HG02623 (cell line): Measurements from ENCODE around the gene PPP1R14D.
"Not testable (repeated sequence)": the region's sequence is repeated elsewhere in the genome, so short reads cannot be mapped to it uniquely, and the experiment has no call there.

ENCODE experiments used
- ATAC-seq: cut with Tn5 transposase; IDR thresholded peaks from one replicate; pipeline ENCODE4 v1.9.1; 2021; ENCODE audit warnings: moderate library complexity; ENCODE audit not compliant: unreplicated experiment

Gene PPP1R14D, protein sequence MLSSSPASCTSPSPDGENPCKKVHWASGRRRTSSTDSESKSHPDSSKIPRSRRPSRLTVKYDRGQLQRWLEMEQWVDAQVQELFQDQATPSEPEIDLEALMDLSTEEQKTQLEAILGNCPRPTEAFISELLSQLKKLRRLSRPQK

DNA sequence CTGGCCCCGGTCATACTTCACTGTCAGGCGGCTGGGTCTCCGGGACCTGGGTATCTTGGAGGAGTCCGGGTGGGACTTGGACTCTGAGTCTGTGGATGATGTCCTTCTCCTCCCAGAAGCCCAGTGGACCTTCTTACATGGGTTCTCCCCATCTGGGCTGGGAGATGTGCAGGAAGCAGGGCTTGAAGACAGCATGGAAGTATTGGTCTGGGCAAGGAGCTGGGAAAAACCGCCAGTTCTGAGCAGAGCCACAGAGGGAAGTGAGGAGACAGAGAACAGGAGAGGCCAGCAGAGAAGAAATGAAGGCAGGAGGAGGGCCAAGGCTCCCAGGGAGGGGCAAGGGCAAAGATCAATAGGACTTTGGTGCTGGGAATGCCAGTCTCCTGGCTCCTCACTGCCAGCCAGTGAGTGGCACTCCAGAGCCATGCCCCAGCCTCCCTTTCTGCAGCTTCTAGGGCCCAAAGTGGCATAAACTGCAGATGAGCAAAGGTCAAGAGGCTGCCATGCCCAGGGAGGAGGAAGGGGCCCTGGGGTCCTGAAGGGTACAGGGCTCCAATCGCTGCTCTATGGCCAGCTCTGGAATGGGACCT, at the start of gene PPP1R14D:
TSS of gene PPP1R14D (minus strand) at position 262 of the 590 bp plus-strand sequence. CDS start at position 195, 67 bp downstream.
- ATAC-seq: no peak

DNA sequence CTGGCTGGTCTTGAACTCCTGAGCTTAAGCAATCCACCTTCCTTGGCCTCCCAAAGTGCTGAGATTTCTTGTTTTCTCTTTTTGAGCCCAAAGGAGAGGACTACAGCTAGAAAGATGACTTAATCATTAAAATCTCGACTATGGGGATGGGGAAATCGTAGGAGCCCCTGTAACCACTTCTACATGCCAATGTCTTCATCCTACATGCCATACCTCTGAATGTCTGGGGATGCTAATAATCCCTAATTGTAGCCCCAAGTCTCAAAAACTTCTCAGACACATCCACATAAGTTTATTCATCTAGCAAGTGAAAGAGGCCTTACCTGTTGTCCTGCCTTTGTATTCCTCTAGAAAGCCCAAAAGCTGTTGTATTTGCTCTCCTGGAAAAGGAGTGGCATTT, 49.2 kb upstream of the PPP1R14D start:
- ATAC-seq: no peak

DNA sequence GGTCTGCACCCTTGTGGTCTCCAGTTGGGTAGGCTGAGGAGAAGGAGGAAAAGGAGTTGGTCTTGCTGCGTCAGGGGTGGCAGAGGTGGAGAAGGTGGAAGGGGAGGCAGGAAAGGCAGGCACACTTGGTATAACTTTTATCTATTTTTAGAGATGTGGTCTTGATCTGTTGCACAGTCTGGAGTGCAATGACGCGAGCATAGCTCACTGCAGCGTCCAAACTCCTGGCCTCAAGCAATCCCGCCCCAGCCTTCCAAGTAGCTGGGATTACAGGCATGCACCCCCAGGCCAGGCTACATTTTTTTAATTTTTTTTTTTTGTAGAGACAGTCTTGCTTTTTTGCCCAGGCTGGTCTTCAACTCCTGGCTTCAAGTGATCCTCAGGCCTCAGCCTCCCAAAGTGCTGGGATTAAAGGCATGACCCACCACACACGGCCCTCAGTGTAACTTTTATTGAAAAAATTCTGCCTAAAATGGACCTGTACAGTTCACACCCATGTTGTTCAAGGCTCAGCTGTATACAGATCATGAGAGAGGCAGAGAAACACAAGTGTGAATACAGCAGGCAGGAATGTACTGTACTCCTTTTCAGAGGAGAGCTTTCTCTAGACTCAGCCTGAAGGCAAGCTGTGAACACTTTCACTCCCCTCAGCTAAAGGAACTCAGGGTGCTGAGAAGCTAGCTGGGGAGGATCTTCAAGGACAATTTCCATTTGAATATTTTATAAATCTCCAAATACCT, 47.7 kb upstream of the PPP1R14D start:
- no peak for ATAC-seq

DNA sequence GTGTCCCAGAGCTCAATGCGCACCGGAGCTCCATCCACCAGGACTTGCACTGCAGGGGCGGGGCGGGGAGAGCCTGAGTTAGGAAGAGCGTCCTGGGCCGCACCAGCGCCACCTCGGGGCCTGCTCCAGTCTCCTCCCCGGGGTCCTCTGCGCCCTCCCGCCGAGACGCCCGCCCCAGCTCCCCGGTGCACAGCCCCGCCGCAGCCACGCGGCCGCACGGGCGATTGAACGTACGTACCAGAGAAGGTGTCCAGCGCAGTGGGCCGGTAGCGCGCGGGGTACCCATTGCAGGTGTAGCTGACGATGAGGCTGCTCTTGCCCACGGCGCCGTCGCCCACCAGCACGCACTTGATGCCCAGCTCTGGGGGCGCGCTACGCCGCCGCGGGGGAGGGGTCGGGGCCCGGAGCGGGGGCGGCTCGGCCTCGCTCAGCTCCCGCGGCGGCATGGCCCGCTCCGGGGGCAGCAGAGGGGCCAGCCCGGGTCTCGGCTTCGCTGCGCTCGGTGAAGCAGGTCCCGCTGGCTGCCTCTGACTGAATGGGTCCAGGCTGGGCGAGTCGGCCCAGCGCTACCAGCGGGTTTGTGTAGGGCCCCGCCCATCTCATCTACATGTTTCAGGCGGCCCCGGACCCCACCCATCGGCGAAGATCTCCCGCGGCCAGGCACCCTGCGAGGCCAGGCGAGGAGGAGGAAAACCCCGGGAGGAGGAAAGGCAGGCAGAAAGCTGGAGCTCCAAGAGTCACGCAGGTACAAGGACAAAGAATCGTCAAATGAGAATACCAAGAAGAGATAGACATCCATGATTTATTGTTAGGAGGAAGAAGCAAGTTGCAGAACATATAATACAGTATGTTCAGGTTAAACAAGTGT, 45.4 kb upstream of the PPP1R14D start, which contains the start of gene RHOV:
TSS of gene RHOV (minus strand) at position 541 of the 868 bp plus-strand sequence. CDS start at position 446, 95 bp downstream.
- no peak for ATAC-seq

DNA sequence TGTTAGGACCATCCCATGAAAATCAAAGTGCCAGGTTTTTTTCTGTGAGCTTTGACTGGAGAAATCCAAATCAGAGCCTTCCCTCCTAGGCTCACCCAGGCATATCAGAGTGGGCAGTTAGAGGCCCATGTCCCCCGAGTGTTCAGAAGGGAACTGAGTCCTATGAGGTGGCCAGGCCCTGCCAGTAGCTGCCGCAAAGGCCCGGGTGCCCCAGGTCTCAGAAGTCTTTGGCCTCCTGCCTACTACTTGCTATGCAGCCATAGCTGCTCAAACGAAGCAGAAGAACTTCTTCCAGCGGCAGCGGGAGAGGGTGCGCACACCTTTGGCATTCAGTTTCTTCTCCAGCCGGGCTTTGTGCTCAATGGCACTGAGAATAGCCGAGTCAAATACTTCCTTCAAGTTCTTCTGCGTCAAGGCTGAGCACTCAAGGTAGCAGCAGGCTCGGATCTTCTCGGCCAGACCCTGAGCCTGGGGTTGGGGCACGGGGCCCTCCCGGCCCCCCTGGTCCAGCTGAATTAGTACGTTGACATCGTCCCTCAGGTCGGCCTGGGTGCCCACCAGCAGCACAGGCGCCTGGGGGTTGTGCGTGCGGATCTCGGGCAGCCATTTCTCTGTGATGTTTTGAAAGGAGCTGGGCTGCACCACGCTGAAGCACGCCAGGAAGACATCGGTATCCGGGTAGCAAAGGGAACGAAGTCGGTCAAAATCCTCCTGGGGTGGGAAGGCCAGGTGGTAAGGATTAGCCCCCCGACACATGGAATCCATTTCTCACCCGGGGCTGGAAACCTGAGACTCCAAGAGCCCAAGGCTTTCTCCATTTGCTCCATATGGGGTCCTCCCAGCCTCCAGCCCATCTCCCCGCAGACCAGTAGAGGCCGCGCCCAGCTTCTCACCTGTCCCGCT, 44.5 kb upstream of the PPP1R14D start:
- ATAC-seq: no peak

DNA sequence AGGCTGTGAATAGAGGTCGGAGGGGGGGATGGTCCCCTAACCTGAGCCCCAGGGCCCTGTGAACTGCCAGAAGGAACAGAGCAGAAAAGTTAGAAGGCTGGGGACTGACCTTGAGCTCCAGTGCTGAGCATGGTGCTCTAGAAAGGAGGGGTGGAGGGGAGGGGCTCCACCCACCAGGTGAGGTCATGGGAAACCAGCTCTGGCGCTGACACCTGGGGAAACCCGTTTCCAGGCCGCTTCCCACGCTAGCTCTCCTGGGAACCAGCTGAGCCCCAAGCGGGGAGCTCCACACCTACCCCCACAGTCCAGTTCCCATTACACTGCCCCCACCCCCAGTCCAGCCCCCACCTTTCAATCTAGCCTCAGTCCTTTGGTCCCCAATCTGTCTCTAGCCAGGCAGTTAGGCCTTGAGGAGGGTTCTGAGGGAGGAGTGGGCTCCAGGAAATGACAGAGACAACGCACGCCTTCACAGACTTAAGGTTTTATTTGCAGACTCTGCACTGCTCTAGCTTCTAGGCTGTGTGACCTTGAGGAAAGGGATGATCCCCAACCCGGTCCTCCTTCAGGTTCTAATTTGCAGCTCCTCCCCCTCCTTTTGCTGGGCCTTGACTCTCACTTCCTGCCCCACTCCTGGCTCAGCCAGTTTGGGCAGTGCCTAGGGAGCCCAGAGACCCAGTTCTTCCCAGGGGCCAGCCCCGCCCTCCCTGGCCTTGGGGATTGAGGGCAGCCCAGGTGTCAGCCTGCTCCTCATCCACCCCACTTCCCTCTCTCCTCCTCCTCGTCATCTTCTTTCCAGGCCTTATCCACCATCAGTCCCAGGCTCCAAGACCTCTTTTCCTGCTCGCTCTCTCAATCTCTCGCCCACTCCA, 43.5 kb upstream of the PPP1R14D start:
- ATAC-seq: no peak

DNA sequence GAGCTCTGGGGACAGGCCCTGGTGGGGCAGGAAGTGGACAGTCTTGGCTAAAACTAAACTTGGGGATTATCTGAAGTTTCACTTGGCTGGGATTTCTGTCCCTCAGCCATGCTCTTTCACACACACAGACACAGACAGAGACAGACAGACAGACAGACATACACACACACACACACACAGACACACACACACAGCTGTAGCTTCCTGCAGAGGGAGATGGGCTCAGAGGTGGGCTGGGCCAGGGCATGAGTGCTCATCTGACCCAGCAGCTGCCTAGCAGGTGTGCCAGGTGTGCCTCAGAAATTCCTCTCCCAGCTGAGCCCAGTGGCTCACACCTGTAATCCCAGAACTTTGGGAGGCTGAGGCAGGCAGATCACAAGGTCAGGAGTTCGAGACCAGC, 42.2 kb upstream of the PPP1R14D start:
- no peak for ATAC-seq

DNA sequence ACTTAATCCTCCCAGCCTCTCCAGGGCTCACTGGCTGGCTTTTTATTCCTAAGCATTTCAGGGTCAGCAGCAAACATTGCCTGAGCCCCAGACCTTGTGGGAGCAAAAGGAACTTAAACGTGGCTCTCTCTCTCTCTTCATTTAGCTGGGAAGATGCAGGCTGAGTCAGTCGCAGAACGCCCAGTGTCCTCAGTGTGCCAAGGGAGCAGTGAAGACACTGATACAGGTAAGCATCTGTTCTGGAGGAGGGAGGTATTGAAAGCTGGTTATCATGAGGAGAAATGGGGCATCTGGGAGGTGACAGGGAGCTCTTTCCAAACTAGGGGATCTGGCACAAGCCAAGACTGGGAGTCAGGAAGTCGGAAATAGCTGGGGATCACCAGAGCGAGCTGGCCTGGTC, 41.2 kb upstream of the PPP1R14D start:
- ATAC-seq: no peak

DNA sequence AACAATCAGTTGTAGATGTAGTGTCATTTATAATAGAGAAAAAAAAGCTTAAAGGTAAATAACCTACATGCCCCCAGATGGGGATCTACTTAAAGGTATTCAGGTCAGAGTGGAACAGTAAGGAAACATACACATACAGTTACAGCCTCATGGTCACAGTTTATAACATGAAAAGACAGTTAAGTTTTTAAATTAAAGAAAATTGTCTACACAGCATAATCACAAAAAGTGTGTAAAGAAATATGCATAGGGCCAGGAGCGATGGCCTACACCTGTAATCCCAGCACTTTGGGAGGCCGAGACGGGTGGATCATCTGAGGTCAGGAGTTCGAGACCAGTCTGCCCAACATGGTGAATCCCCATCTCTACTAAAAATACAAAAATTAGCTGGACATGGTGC, 38.7 kb upstream of the PPP1R14D start:
- no peak for ATAC-seq

DNA sequence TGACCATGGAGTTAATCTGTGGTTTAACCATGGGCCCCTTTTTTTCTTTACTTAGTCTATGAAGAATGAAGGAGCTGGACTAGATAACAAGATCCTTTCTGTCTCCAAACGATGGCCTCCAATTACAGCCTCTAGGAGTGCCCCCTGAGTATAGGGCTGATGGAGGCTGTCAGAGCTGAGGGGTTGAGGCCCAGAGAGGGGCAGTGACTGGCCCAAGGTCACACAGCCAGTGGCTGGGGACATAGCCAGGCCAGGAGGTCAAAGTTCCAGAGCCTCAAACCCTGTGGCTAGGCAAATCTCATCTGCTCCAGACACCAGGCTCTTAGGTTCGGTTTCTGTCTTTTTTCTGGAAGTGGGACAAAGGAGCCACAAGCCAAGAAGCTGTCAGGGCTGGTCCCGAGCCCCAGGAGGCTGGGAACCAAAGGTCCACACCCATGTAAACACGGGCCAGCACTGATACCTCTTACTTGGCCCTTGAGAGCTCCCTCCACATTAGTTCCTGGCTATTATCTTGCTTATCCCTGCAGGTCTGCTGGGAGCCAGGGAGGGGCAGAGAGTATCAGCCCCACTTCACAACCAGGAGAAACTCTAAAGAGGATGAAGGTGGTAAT, 35.3 kb upstream of the PPP1R14D start:
- ATAC-seq: no peak

DNA sequence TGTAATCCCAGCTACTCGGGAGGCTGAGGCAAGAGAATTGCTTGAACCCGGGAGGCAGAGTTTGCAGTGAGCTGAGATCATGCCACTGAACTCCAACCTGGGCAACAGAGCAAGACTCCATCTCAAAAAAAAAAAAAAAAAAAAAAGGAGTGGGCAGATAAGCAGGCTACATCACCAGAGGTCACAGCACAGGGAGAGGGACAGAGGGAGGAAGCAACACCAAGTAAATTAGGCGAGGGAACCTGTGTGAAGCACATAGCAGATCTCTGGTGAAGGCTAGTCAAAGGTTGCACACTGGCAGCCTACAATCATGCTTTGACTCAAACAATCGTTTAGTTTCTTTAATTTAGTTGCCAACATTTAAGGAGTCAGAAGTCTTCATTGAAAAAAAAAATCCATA, 32.6 kb upstream of the PPP1R14D start:
- ATAC-seq: not testable (repeated sequence)

DNA sequence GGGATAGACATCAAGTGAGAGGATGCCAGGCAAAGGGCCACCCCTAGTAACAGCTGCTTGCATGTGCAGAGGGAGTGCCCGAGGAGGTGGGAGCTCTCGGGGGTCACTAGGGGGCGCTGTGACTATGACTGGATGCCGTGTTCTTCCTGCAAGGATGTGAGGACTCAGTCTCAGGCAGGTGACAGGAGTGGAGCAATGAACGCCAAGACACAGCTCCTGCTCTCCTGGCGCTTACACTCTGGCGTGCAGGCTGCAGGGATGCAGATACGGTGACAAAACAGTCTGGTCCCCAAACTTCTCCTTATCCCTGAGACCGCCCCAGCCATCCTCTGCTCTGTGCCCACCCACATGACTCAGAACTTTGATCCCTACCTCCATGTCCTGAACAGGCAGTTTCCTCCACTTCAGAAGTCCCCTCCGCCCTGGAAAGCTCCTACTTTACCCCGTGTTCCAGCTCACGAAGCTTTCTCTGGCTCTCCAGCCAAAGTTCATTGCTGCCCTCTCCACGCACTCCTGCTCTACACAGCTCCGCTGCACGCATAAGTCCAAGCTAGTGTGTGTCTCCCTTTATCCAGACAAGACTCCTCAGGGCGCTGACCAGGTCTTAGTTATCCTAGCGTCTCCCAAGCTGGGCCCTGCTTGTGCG, 30.8 kb upstream of the PPP1R14D start:
- no peak for ATAC-seq

DNA sequence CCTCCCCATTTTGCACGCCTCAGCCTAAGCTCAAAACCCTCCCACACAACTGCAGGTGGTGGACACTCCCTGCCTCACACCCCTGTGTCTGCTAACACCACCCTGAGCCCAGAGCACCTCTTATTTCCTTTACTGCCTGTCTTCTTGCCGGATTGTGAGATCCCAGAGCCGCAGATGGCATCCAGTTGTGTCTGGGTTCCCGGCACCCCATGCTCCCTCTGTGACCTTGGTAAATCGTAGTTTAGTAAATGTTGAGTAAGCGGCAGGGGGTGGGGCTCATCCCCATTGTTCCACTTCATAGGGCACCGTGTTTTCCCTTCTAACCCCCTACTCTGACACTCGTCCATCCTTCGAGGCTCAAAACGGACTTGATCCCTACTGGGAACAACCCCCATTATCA, 30.2 kb upstream of the PPP1R14D start:
- ATAC-seq: no peak

DNA sequence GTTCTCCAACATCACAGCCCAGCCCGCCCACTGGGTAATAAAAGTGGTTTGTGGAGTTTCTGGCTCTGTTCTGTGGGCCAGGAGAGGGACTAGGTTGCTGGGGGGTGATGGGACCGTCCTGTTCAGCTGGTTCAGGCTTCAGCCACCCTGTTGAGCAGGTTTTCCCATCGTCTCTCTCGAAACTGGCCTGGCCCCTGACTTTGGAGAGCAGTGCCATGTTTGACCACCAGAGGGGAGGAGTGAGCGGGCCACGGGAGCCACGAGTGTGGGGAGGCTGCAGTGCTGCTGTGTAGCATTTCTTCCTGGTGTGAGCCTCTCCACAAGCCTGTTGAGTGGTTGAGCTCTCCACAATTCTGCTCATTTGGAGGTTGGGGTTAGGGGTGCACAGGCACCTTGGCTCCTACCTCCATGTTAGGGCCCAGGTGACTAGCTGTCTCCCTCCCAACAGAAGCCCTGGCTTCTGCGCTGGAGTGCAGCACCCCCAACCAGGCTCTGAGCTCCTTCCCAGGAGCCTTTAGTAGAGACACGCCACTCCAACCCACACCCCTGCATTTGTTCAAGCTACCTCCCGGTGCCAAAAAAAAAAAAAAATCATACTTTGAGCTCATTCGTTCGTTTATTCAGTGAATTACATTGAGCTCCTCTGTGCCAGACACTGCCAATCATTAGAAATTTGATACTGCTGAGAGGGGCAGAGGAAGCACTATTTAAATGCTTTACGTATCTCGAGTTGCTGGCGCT, 29.3 kb upstream of the PPP1R14D start:
- ATAC-seq: no peak

DNA sequence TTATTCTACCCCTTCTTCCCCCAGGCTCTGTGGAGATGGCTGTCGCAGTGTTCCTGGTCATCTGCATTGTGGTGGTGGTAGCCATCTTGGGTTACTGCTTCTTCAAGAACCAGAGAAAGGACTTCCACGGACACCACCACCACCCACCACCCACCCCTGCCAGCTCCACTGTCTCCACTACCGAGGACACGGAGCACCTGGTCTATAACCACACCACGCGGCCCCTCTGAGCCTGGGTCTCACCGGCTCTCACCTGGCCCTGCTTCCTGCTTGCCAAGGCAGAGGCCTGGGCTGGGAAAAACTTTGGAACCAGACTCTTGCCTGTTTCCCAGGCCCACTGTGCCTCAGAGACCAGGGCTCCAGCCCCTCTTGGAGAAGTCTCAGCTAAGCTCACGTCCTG, 28.2 kb upstream of the PPP1R14D start:
- no peak for ATAC-seq

DNA sequence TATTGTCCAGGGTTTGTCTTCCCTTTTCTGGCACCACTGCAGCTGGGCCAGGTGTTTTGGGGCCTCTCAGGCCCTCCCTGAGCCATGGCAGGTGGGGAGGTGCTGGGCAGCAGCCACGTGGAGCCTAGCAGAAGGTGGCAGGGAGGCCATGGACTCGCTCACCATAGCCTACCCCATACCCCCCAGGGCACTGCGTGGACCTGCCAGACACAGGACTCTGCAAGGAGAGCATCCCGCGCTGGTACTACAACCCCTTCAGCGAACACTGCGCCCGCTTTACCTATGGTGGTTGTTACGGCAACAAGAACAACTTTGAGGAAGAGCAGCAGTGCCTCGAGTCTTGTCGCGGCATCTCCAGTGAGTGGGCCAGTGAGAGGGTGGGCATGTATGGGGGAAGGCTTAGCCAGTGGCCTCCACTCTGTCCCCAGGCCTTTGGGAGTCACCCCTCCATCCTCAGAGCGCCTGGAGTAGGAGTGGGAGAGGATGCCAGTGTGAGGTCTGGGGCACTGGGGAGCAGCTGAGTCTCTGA, 27.3 kb upstream of the PPP1R14D start:
- ATAC-seq: no peak

DNA sequence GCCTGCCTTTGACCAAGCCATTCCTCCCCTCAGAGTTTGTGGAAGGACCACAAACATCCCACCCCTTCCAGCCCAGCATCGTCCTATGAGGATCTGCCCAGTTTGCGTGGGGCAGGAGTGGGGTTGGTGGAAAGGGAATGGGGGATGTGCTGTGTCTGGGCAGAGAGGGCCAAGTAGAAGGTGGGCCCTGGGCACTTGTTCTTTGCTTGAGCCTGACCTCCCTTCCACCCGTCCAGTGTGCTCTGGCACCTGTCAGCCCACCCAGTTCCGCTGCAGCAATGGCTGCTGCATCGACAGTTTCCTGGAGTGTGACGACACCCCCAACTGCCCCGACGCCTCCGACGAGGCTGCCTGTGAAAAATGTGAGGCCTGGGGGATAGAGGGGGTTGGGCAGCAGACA, 25.7 kb upstream of the PPP1R14D start:
- ATAC-seq: no peak
